Nephron progenitor cell (in vitro differentiated cells): ENCODE data around the gene TBC1D16.

ENCODE experiments used
- DNase-seq: peaks from one replicate; pipeline ENCODE4 v3.0.0; 2021
- H3K27ac Mint-ChIP-seq: 2 replicates; pipeline ENCODE4 v1.8.0; 2021; ENCODE audit warnings: mild to moderate bottlenecking, moderate library complexity, mixed read lengths
- H3K27me3 Mint-ChIP-seq: 2 replicates; pipeline ENCODE4 v1.8.0; 2021; ENCODE audit warnings: mild to moderate bottlenecking, low read depth, mixed read lengths; ENCODE audit not compliant: poor library complexity
- H3K36me3 Mint-ChIP-seq: 2 replicates; pipeline ENCODE4 v1.8.0; 2021; ENCODE audit warnings: low read depth, mixed read lengths
- H3K4me1 Mint-ChIP-seq: 2 replicates; pipeline ENCODE4 v1.8.0; 2021; ENCODE audit warnings: mixed read lengths
- H3K4me3 Mint-ChIP-seq: 2 replicates; pipeline ENCODE4 v1.8.0; 2021; ENCODE audit warnings: mild to moderate bottlenecking, moderate library complexity, mixed read lengths
- H3K9me3 Mint-ChIP-seq: 2 replicates; pipeline ENCODE4 v1.8.0; 2021; ENCODE audit warnings: mild to moderate bottlenecking, moderate library complexity, mixed read lengths
- TF ChIP-seq, protein P1 (sequence below): fragments of 200-600 bp; sonication (generic); IDR thresholded peaks from 2 replicates; pipeline ENCODE4 v1.5.0; 2021; ENCODE audit warnings: antibody characterized with exemption

TBC1D16 gene

DNA sequence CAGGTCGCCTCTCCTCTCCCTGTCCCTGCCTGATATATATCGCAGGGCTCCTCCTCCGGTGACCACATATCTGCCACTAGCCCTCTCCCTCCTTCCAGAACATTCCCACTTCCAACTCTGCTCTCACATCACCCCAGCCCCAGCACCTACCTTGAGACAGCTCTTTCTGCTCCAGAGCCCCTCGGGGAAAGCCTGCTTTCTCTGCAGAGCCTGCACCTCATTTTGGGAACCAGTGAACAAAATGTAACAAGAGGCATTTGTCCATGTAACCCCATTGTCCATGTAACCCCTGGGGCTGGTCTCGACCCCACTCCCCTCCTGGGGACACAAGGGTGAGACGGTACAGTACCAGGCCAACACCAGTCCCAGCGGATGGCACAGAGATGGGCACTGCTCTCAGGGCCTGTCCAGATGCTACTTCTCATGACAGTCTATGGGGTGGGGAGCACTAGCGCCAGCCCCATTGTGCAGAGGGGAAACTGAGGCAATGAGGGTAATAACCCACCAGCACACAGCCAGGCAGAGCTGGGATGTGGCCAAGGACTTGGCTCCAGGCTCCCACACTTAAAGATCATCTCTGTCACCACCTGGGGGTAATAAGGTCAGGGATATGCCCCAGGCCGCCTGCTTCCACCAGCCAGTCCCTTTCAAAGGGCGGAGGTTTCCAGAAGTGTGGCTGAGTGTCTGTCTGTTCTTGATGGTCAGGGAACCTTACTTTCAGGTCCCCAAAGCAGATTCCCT lies 42.9 kb downstream of the TBC1D16 start:
- TF ChIP-seq, protein P1, sequence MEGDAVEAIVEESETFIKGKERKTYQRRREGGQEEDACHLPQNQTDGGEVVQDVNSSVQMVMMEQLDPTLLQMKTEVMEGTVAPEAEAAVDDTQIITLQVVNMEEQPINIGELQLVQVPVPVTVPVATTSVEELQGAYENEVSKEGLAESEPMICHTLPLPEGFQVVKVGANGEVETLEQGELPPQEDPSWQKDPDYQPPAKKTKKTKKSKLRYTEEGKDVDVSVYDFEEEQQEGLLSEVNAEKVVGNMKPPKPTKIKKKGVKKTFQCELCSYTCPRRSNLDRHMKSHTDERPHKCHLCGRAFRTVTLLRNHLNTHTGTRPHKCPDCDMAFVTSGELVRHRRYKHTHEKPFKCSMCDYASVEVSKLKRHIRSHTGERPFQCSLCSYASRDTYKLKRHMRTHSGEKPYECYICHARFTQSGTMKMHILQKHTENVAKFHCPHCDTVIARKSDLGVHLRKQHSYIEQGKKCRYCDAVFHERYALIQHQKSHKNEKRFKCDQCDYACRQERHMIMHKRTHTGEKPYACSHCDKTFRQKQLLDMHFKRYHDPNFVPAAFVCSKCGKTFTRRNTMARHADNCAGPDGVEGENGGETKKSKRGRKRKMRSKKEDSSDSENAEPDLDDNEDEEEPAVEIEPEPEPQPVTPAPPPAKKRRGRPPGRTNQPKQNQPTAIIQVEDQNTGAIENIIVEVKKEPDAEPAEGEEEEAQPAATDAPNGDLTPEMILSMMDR: no peak
- H3K9me3 Mint-ChIP-seq: no peaks in the 10 kb centered on the region
- peak overlapping the region; percentile 18 for H3K27ac Mint-ChIP-seq
- peaks cover 26% of the 10 kb centered on the region for H3K36me3 Mint-ChIP-seq
- H3K4me3 Mint-ChIP-seq: peak overlapping the region; percentile 74
- no peak for DNase-seq
- peaks cover 59% of the 10 kb centered on the region for H3K4me1 Mint-ChIP-seq
- peaks cover 2% of the 10 kb centered on the region for H3K27me3 Mint-ChIP-seq

DNA sequence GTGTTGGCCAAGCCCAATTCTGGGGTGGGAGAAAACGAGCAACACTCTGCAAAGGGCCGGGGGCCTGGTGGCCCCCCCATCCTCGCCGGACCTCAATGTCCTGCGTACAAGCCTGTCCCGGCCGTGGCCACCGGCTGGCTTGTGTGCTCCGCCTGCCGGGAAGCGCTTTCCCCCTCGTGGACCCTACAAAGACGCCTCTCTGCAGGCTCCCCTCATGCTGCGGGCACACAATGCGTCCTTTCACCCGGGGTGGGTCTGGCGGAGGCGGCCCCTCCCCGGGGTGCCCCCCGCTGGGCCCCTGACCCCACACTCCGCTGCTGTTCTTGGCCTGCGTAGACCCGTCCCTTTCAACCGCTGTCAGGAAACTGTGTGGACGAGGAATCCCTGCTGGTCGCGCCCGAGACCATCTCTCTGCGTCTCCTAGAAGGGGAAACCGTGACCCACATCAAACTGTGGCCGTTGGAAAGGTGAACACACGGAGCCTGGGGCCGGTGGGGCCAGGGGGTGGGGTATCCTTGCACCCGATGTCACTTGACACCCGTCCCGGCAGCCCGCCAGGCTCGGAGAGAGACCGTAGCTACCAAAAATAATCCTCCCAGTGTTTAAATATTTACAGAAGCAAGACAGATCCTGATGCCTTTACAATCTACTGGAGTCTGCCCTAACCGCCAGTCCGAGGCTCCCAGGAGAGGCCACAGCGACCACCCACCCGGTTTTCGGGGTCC lies 43.6 kb downstream of the TBC1D16 start:
- peaks cover 18% of the 10 kb centered on the region for H3K36me3 Mint-ChIP-seq
- H3K27me3 Mint-ChIP-seq: peaks cover 2% of the 10 kb centered on the region
- no peaks in the 10 kb centered on the region for H3K9me3 Mint-ChIP-seq
- no peak overlapping the region for H3K27ac Mint-ChIP-seq
- peaks cover 65% of the 10 kb centered on the region for H3K4me1 Mint-ChIP-seq
- TF ChIP-seq, protein P1: peak; percentile 10
- H3K4me3 Mint-ChIP-seq: peak overlapping the region; percentile 74
- no peak for DNase-seq

DNA sequence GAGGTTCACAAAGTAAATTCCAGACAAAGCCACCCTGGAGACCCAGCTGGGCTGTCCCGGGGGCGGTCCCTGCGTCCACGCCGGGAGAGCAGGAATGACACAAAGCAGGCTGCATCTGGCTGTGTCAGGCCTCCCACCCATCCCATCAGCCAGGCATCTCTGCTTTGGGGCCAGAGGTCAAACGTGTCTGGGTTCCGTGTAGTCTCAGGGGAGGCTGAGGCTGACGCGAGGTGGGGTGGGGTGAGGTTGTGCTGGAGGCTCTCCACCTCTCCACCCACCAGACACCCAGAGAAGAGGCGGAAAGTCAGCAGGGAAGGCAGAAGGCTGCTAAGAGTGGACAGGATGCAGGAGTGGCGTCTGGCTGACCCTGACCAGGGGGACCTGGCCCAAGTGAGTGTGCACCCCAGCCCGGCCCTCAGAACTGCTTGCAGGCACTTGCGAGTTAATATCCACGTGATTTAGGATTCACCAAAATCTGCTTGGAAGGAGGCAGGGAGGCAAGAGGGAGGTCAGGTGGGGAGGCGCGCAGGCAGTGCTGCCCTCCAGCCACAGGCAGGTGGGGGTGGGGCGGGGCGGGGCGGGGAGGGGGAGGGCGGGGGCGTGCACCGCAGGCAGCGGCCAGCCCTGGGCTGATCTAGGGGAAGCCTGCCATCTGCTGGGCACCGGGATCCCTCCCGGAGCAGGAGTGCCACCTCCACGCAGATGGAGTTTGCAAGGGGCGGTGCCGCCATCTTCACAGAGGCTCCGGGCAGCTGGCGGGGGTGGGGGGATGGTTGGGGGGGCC lies 44.3 kb downstream of the TBC1D16 start:
- Mint-ChIP-seq H3K36me3 (peaks cover 12% of the 10 kb centered on the region), H3K9me3 (no peaks in the 10 kb centered on the region), H3K4me1 (peaks cover 72% of the 10 kb centered on the region), H3K27me3 (peaks cover 2% of the 10 kb centered on the region), H3K27ac (no peak overlapping the region), H3K4me3 (peak overlapping the region; percentile 12)
- peak; percentile 83 for DNase-seq
- TF ChIP-seq, protein P1: peak; percentile 55

GRCh38 chr17:79990704-79991103 lies 45.0 kb downstream of the TBC1D16 start:
- peaks cover 6% of the 10 kb centered on the region for H3K36me3 Mint-ChIP-seq
- peak overlapping the region; percentile 12 for H3K4me3 Mint-ChIP-seq
- H3K27ac Mint-ChIP-seq: no peak overlapping the region
- H3K9me3 Mint-ChIP-seq: no peaks in the 10 kb centered on the region
- H3K27me3 Mint-ChIP-seq: peaks cover 2% of the 10 kb centered on the region
- DNase-seq: no peak
- H3K4me1 Mint-ChIP-seq: peaks cover 78% of the 10 kb centered on the region
- TF ChIP-seq, protein P1: no peak

- TF ChIP-seq, protein P1: no peak
- Mint-ChIP-seq H3K4me3 (no peak overlapping the region), H3K4me1 (peaks cover 81% of the 10 kb centered on the region), H3K27ac (no peak overlapping the region), H3K27me3 (peaks cover 2% of the 10 kb centered on the region), H3K36me3 (peaks cover 1% of the 10 kb centered on the region), H3K9me3 (no peaks in the 10 kb centered on the region)
- DNase-seq: no peak
Measured at GRCh38 chr17:79990051-79990592, 45.5 kb downstream of the TBC1D16 start.
